Loucy (cell line): ENCODE measurements around the gene MYH7B.

Experiments
- CTCF ChIP-seq: fragments of 200-600 bp; sonication (generic); conservative IDR thresholded peaks from 2 replicates; pipeline ENCODE4 v1.5.1; 2014; ENCODE audit warnings: mild to moderate bottlenecking, antibody characterized with exemption, low read length
- EZH2phosphoT487 ChIP-seq: fragments of 200-600 bp; IDR thresholded peaks from 2 replicates; pipeline ENCODE4 v1.6.1; 2018; ENCODE audit warnings: antibody characterized with exemption, mild to moderate bottlenecking, moderate library complexity, borderline replicate concordance

DNA sequence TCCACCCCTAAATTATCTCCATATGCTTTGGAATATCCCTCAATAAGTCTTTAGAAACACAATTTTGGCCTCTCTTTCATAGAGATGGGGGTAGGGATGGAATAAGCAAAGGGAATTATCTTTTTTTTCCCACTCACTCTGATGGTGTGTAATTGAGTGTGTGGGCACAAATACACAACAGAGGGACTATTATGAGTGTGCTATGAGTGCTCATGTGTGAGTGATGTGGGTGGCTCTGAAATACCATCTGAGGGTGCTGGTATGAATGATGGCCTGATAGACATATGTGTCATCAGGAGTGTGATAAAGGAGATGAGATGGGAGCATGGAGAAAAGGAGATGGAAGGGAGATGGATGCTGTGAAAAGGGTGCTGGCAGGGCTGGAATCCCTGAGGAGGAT lies 35.6 kb upstream of the MYH7B start:
- TF ChIP-seq CTCF (no peak), EZH2phosphoT487 (no peak)
